ENCODE data around the gene ADAMTS8. TPM values are rescaled to one million over a fixed set of nuclear protein-coding genes. Genes with fewer than 3 reads are reported as not detected.

Gene ADAMTS8
- total RNA-seq, 1 donor, result 2.6 TPM

- no peak for DNase-seq (ENCODE audit: low read depth)
- H3K4me3 ChIP-seq (ENCODE audit: low read depth, low read length), result no peak overlapping the region
- TF ChIP-seq CTCF (IDR thresholded peaks at IDR 0.05; ENCODE audit: insufficient read depth, low read length), result no peak
These were observed 2.1 kb downstream of the ADAMTS8 start for GRCh38 chr11:130426223-130426836.

GRCh38 chr11:130425156-130425555 lies 3.3 kb downstream of the ADAMTS8 start:
- no peak overlapping the region for H3K4me3 ChIP-seq (ENCODE audit: low read depth, low read length)
- DNase-seq (ENCODE audit: low read depth), result no peak
- no peak for TF ChIP-seq CTCF (IDR thresholded peaks at IDR 0.05; ENCODE audit: insufficient read depth, low read length)

- TF ChIP-seq CTCF (IDR thresholded peaks at IDR 0.05; ENCODE audit: insufficient read depth, low read length), result no peak
- DNase-seq (ENCODE audit: low read depth), result no peak
- H3K4me3 ChIP-seq (ENCODE audit: low read depth, low read length), result no peak overlapping the region
These were observed 3.7 kb downstream of the ADAMTS8 start for GRCh38 chr11:130424613-130425140.

GRCh38 chr11:130423541-130424142 lies 4.8 kb downstream of the ADAMTS8 start:
- no peak for TF ChIP-seq CTCF (IDR thresholded peaks at IDR 0.05; ENCODE audit: insufficient read depth, low read length)
- no peak overlapping the region for H3K4me3 ChIP-seq (ENCODE audit: low read depth, low read length)
- DNase-seq (ENCODE audit: low read depth), result no peak

GRCh38 chr11:130422251-130422995 lies 6.0 kb downstream of the ADAMTS8 start:
- TF ChIP-seq CTCF (IDR thresholded peaks at IDR 0.05; ENCODE audit: insufficient read depth, low read length), result no peak
- DNase-seq (ENCODE audit: low read depth), result no peak
- H3K4me3 ChIP-seq (ENCODE audit: low read depth, low read length), result no peak overlapping the region

GRCh38 chr11:130421697-130422096 lies 6.7 kb downstream of the ADAMTS8 start:
- no peak overlapping the region for H3K4me3 ChIP-seq (ENCODE audit: low read depth, low read length)

More at GRCh38 chr11:130421697-130422096, 6.7 kb downstream of the ADAMTS8 start:
- TF ChIP-seq CTCF (IDR thresholded peaks at IDR 0.05; ENCODE audit: insufficient read depth, low read length), result no peak
- no peak for DNase-seq (ENCODE audit: low read depth)
